NCI-H526 (cell line): ENCODE results near the gene KRTAP9-4.
"Not testable (repeated sequence)": the region's sequence is repeated elsewhere in the genome, so short reads cannot be mapped to it uniquely, and the experiment has no call there.

Source experiments
- DNase-seq, 2 experiments: peaks; one replicate each; lab custom pipeline; 2025; lab: John Stamatoyannopoulos, UW

KRTAP9-4 gene

GRCh38 chr17:41249637-41250240 is at the start of gene KRTAP9-4:
KRTAP9-4 (plus strand) TSS chr17:41249687; CDS start chr17:41249721, 34 bp downstream.
- DNase-seq = not testable (repeated sequence)

- no peak for DNase-seq
Observed at GRCh38 chr17:41211845-41212466, 37.5 kb upstream of the KRTAP9-4 start.

- DNase-seq = no peak
Observed at GRCh38 chr17:41212524-41213169, 36.8 kb upstream of the KRTAP9-4 start.

- DNase-seq = no peak
Observed at GRCh38 chr17:41215681-41216080, 33.8 kb upstream of the KRTAP9-4 start.

- DNase-seq = no peak
Observed at GRCh38 chr17:41223821-41224220, 25.7 kb upstream of the KRTAP9-4 start.

GRCh38 chr17:41226051-41226450 is 23.4 kb upstream of the KRTAP9-4 start:
- no peak for DNase-seq

GRCh38 chr17:41226598-41227095 is 22.8 kb upstream of the KRTAP9-4 start, which contains the start of gene KRTAP9-2:
KRTAP9-2 (plus strand) TSS chr17:41226648; CDS start chr17:41226655, 7 bp downstream.
- not testable (repeated sequence) for DNase-seq

- DNase-seq = no peak
Observed at GRCh38 chr17:41230094-41230493, 19.4 kb upstream of the KRTAP9-4 start.

- DNase-seq = no peak
Observed at GRCh38 chr17:41231731-41232130, 17.8 kb upstream of the KRTAP9-4 start.

GRCh38 chr17:41232399-41233105 is 16.9 kb upstream of the KRTAP9-4 start, which contains the start of gene KRTAP9-3:
KRTAP9-3 (plus strand) TSS chr17:41232449; CDS start chr17:41232502, 53 bp downstream.
- not testable (repeated sequence) for DNase-seq

GRCh38 chr17:41237116-41237515 is 12.4 kb upstream of the KRTAP9-4 start:
- not testable (repeated sequence) for DNase-seq

GRCh38 chr17:41237949-41238437 is 11.5 kb upstream of the KRTAP9-4 start, which contains the start of gene KRTAP9-8:
KRTAP9-8 (plus strand) TSS chr17:41237999; CDS start chr17:41238052, 53 bp downstream.
- not testable (repeated sequence) for DNase-seq

GRCh38 chr17:41246995-41247787 is 2.3 kb upstream of the KRTAP9-4 start:
- DNase-seq = not testable (repeated sequence)

- DNase-seq = no peak
Observed at GRCh38 chr17:41251261-41251660, 1.8 kb downstream of the KRTAP9-4 start.

GRCh38 chr17:41254861-41255260 is 5.4 kb downstream of the KRTAP9-4 start:
- DNase-seq = no peak

- DNase-seq = not testable (repeated sequence)
Observed at GRCh38 chr17:41255381-41256290, 6.1 kb downstream of the KRTAP9-4 start, which contains the start of gene KRTAP9-9. KRTAP9-9 (plus strand) TSS chr17:41255384.

- DNase-seq = no peak
Observed at GRCh38 chr17:41256291-41256685, 6.8 kb downstream of the KRTAP9-4 start.

- no peak for DNase-seq
Observed at GRCh38 chr17:41258406-41258805, 8.9 kb downstream of the KRTAP9-4 start.

GRCh38 chr17:41263212-41263611 is 13.7 kb downstream of the KRTAP9-4 start:
- DNase-seq = no peak

GRCh38 chr17:41264599-41264998 is 15.1 kb downstream of the KRTAP9-4 start:
- no peak for DNase-seq
